Heart right ventricle (tissue), 16 donors: ENCODE data around the gene SMCO1. TPM values are rescaled to one million over a fixed set of nuclear protein-coding genes. Genes with fewer than 3 reads are reported as not detected.

Experiments
- ATAC-seq, 8 donors: fragments of 200-7000 bp; cut with Tn5 transposase; one replicate each; pipeline ENCODE4 v1.9.1; 2020; ENCODE audit warnings: mild to moderate bottlenecking in 8 of 8, moderate library complexity in 8 of 8, moderate number of reproducible peaks in 1 of 8
- DNase-seq, 2 donors: peaks; one replicate each; pipeline ENCODE4 v3.0.0-alpha.2; 2020
- H3K27ac ChIP-seq, 10 donors: fragments of 200-600 bp; sonication (generic) in 2 of 10; one replicate each; pipeline versions ENCODE4 v1.5.0 to v1.8.0; 2020 to 2022; ENCODE audit warnings: mild to moderate bottlenecking in 3 of 10
- H3K27me3 ChIP-seq, 7 donors: fragments of 200-600 bp; one replicate each; pipeline ENCODE4 v1.8.0; 2021 to 2022; ENCODE audit warnings: mild to moderate bottlenecking in 2 of 7
- H3K36me3 ChIP-seq, 9 donors: fragments of 200-600 bp; sonication (generic) in 1 of 9; one replicate each; pipeline versions ENCODE4 v1.5.0 to v1.8.0; 2020 to 2022; ENCODE audit warnings: mild to moderate bottlenecking in 2 of 9
- H3K4me1 ChIP-seq, 9 donors: fragments of 200-600 bp; sonication (generic) in 1 of 9; one replicate each; pipeline versions ENCODE4 v1.5.0 to v1.8.0; 2020 to 2022; ENCODE audit warnings: mild to moderate bottlenecking in 4 of 9
- H3K4me3 ChIP-seq, 10 donors: fragments of 200-600 bp; sonication (generic) in 2 of 10; one replicate each; pipeline versions ENCODE4 v1.5.0 to v1.8.0; 2020 to 2022; ENCODE audit warnings: mild to moderate bottlenecking in 7 of 10, moderate library complexity in 2 of 10
- H3K9me3 ChIP-seq, 11 donors: fragments of 200-600 bp in 10 of 11; sonication (generic) in 2 of 11; one replicate each; pipeline versions ENCODE4 v1.5.0 to v1.8.0; 2013 to 2022; ENCODE audit warnings: mild to moderate bottlenecking in 2 of 11, control low read depth in 1 of 11, moderate library complexity in 1 of 11
- WGBS, 2 donors: extraction: QIAGEN DNeasy Blood & Tissue Kit; methylation state at CpG; one replicate each; pipeline ENCODE4 v1.1.7; 2013; ENCODE audit warnings: inconsistent platforms in 1 of 2; 5-methylcytosine and 5-hydroxymethylcytosine counted together
- intact Hi-C, 10 donors: fragments of 100-400 bp; cut with DNase I; formaldehyde crosslinking; loops; one replicate each; pipeline versions ENCODE4 v1.11.1 to v1.14.2; 2022
- polyA plus RNA-seq, 2 donors: library from polyadenylated mRNA; stranded (reverse); fragments of 200-250 nt; gene quantifications; one replicate each; pipeline ENCODE4 v1.2.3, GENCODE V29; 2013
- total RNA-seq, 10 donors: library from RNA; stranded (reverse); fragmentation: NEBNext Ultra II Directional in 3 of 10; extraction: Animal tissue kit (Norgen Biotek cat#: 25700) in 3 of 10; gene quantifications; one replicate each; pipeline versions ENCODE4 v1.2.1 to v1.2.4, GENCODE V29; 2021 to 2023
- TF ChIP-seq, protein P1 (sequence below), 9 donors: fragments of 200-600 bp; sonication (generic) in 2 of 9; IDR thresholded peaks; one replicate each; pipeline versions ENCODE4 v1.5.0 to v1.8.0; 2021 to 2022; ENCODE audit warnings: antibody characterized with exemption in 9 of 9, mild to moderate bottlenecking in 5 of 9, moderate library complexity in 1 of 9
- donor health status: Arrhythmogenic right ventricular cardiomyopathy.
- donor health status: ischemic (EF 13 %, LVEDD 7.1; RV severe dilation, severe dysfunction).
- donor health status: healthy with polysubstance abuse.
- donor health status: DM: no; HTN: yes; CAD: no.
- donor health status: DM: no; HTN: no; CAD: no.
- donor health status: ischemic (EF 25% LVEDD 6.9; RV normal size, moderate dysfunction).
- donor health status: ischemic (EF 25% LVEDD 5.7; RV mildly dilated, moderate dysfunction).
- donor health status: healthy.
- donor health status: DM: yes; HTN: yes; CAD: no.
- donor health status: Ischemic cardiomyopathy.
- donor health status: ischemic (EF 35%, LVEDD 5.7; RV mildly dilated, moderate dysfunction).
- donor health status: nonischemic (EF 11% LVEDD 7.7; RV severe dilation, severe dysfunction).
- donor health status: DM: yes; HTN: yes; CAD: no.
- donor health status: PGD.
- donor health status: ischemic (EF 29% LVEDD 5.4; RV normal size, mild dysfunction).
- donor health status: nonischemic (EF 23%, LVEDD 6.1; RV moderate dilation, normal function).

Gene SMCO1
- total and polyA plus RNA-seq, 12 donors: 3.2 to 143 (median 58.8) TPM

DNA sequence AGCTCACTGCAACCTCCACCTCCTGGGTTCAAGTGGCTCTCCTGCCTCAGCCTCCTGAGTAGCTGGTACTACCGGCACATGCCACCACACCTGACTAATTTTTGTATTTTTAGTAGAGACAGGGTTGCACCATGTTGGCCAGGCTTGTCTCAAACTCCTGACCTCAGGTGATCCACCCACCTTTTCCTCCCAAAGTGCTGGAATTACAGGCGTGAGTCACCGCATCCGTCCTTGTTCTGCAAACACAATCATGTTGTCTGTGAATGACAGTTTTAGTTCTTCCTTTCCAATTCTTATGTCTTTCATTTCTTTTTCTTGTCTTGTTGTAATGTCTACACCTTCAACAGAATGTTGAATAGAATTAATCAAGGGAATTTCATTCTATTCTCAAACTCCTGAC lies 16.3 kb upstream of the SMCO1 start:
- no peak overlapping the region for H3K27ac ChIP-seq
- H3K27me3 ChIP-seq: peaks cover 0 to 10% (median 0%) of the 10 kb centered on the region in 7 donors
- DNase-seq: no peak
- H3K9me3 ChIP-seq: peaks cover 0 to 9% (median 0%) of the 10 kb centered on the region in 11 donors
- 81 to 90% methylated on average over 4 of the region's 4 CpGs for WGBS, 2 donors
- no peak for ATAC-seq
- no peaks in the 10 kb centered on the region for H3K36me3 ChIP-seq
- no peak overlapping the region for H3K4me3 ChIP-seq
- intact Hi-C loops: loop anchor here in 6 of 10 donors (10.0 kb wide), 3 partner anchors 143 to 543 kb away; no protein-coding TSS in a partner anchor
- peaks cover 0 to 10% (median 3%) of the 10 kb centered on the region in 9 donors for H3K4me1 ChIP-seq
- TF ChIP-seq, protein P1, sequence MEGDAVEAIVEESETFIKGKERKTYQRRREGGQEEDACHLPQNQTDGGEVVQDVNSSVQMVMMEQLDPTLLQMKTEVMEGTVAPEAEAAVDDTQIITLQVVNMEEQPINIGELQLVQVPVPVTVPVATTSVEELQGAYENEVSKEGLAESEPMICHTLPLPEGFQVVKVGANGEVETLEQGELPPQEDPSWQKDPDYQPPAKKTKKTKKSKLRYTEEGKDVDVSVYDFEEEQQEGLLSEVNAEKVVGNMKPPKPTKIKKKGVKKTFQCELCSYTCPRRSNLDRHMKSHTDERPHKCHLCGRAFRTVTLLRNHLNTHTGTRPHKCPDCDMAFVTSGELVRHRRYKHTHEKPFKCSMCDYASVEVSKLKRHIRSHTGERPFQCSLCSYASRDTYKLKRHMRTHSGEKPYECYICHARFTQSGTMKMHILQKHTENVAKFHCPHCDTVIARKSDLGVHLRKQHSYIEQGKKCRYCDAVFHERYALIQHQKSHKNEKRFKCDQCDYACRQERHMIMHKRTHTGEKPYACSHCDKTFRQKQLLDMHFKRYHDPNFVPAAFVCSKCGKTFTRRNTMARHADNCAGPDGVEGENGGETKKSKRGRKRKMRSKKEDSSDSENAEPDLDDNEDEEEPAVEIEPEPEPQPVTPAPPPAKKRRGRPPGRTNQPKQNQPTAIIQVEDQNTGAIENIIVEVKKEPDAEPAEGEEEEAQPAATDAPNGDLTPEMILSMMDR (IDR thresholded peaks at IDR 0.05): no peak

- DNase-seq (peak; percentile 32 to 83), ATAC-seq (peak; percentile 87 to 99 (median 96))
- Histone ChIP-seq H3K4me3 (peak overlapping the region; percentile 21 to 60 (median 46)), H3K27me3 (peaks cover 0 to 10% (median 0%) of the 10 kb centered on the region in 7 donors), H3K4me1 (peaks cover 0 to 10% (median 3%) of the 10 kb centered on the region in 9 donors), H3K36me3 (no peaks in the 10 kb centered on the region), H3K27ac (peak overlapping the region in 3 of 10 donors; percentile 56 to 70 (median 57)), H3K9me3 (peaks cover 0 to 9% (median 0%) of the 10 kb centered on the region in 11 donors)
- TF ChIP-seq, protein P1 (IDR thresholded peaks at IDR 0.05): peak; percentile 37 to 92 (median 74)
- intact Hi-C loops: loop anchor here in 2 of 10 donors (5.0 to 10.0 kb wide), 2 partner anchors 159 to 284 kb away; no protein-coding TSS in a partner anchor
- WGBS, 2 donors: 5% methylated on average over 50 to 52 of the region's 52 CpGs
Observed at GRCh38 chr3:196528639-196529233, 13.6 kb upstream of the SMCO1 start.

DNA sequence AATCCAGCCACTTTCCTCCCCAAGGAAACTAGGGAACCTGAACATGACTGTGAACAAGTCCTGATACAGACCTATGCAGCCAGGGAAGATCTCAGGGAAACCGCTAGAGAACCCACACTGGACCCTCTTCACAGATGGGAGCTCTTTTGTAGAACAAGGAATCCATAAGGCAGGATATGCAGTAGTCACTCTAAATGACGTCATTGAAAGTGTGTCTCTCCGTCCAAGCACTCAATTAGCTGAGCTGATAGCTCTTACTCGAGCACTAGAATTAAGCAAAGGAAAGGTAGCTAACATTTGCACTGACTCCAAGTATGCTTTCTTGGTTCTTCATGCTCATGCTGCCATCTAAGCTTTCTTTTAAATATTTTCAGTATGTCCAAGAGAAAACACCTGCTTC lies 10.0 kb upstream of the SMCO1 start:
- intact Hi-C loops: loop anchor here in 2 of 10 donors (5.0 to 10.0 kb wide), 2 partner anchors 162 to 280 kb away; no protein-coding TSS in a partner anchor
- no peak overlapping the region for H3K4me3 ChIP-seq
- 72 to 81% methylated on average over 4 of the region's 4 CpGs for WGBS, 2 donors
- peaks cover 0 to 26% (median 5%) of the 10 kb centered on the region in 11 donors for H3K9me3 ChIP-seq
- H3K27ac ChIP-seq: no peak overlapping the region
- peaks cover 0 to 10% (median 3%) of the 10 kb centered on the region in 9 donors for H3K4me1 ChIP-seq
- no peak for DNase-seq
- ATAC-seq: no peak
- no peaks in the 10 kb centered on the region for H3K36me3 ChIP-seq
- TF ChIP-seq, protein P1 (IDR thresholded peaks at IDR 0.05): no peak
- peaks cover 0 to 9% (median 0%) of the 10 kb centered on the region in 7 donors for H3K27me3 ChIP-seq

GRCh38 chr3:196524527-196524926 lies 9.4 kb upstream of the SMCO1 start:
- TF ChIP-seq, protein P1 (IDR thresholded peaks at IDR 0.05): peak in 1 of 9 donors; percentile 13
- Histone ChIP-seq H3K27me3 (peaks cover 0 to 9% (median 0%) of the 10 kb centered on the region in 7 donors), H3K4me1 (peaks cover 0 to 10% (median 3%) of the 10 kb centered on the region in 9 donors), H3K4me3 (no peak overlapping the region), H3K27ac (no peak overlapping the region), H3K36me3 (no peaks in the 10 kb centered on the region), H3K9me3 (peaks cover 0 to 32% (median 11%) of the 10 kb centered on the region in 11 donors)
- ATAC-seq: no peak
- no peak for DNase-seq
- WGBS, 2 donors: 49 to 59% methylated on average over 5 of the region's 5 CpGs
- intact Hi-C loops: loop anchor here in 3 of 10 donors (5.0 to 10.0 kb wide), 2 partner anchors 272 to 280 kb away; no protein-coding TSS in a partner anchor
